Esophagus squamous epithelium (tissue), 4 donors: ENCODE measurements around the gene CD164L2.

Source experiments
- CTCF ChIP-seq, 6 experiments: fragments of 450-650 bp in 4 of 6; fragments of 200-600 bp in 2 of 6; sonication (generic) in 2 of 6; IDR thresholded peaks; one replicate each; pipeline ENCODE4 v1.5.1; 2016 to 2019; ENCODE audit warnings: antibody characterized with exemption in 6 of 6, mild to moderate bottlenecking in 4 of 6, moderate library complexity in 4 of 6
- POLR2A ChIP-seq, 4 donors: fragments of 450-650 bp; IDR thresholded peaks; one replicate each; pipeline ENCODE4 v1.6.1; 2017; ENCODE audit warnings: antibody characterized with exemption in 4 of 4, mild to moderate bottlenecking in 4 of 4, moderate library complexity in 3 of 4

GRCh38 chr1:27339213-27339612 lies 43.9 kb downstream of the CD164L2 start:
- TF ChIP-seq CTCF (IDR thresholded peaks at IDR 0.05) (no peak), POLR2A (IDR thresholded peaks at IDR 0.05) (no peak)
